Keratinocyte (primary cell): ENCODE measurements around the gene DIP2C. TPM values are rescaled to one million over a fixed set of nuclear protein-coding genes. Genes with fewer than 3 reads are reported as not detected.

Experiments used
- DNase-seq: peaks from one replicate; pipeline ENCODE4 v3.0.0-alpha.2; 2011; ENCODE audit warnings: low read depth, missing footprints, low spot score
- FAIRE-seq: peaks from 2 replicates; lab custom pipeline; 2011; peaks lifted over from hg19 to GRCh38; lab: Jason Lieb, UNC
- H2AFZ ChIP-seq: 2 replicates; pipeline ENCODE4 v1.6.0; 2012; ENCODE audit warnings: low read length, control low read depth, inconsistent platforms; ENCODE audit not compliant: control insufficient read depth
- H3K27ac ChIP-seq: 2 replicates; pipeline ENCODE4 v1.5.1; 2011; ENCODE audit warnings: low read length; ENCODE audit not compliant: control insufficient read depth, insufficient read depth
- H3K27me3 ChIP-seq: 3 replicates; pipeline ENCODE4 v1.6.0; 2011; ENCODE audit warnings: low read length; ENCODE audit not compliant: control insufficient read depth, insufficient read depth; ENCODE audit errors: extremely low read depth
- H3K36me3 ChIP-seq, 2 experiments: 2 replicates in 1 of 2; 3 replicates in 1 of 2; pipeline ENCODE4 v1.5.1; 2011; ENCODE audit warnings: low read length in 2 of 2, mild to moderate bottlenecking in 1 of 2; ENCODE audit not compliant: control insufficient read depth in 2 of 2, insufficient read depth in 2 of 2; ENCODE audit errors: extremely low read depth in 1 of 2
- H3K4me1 ChIP-seq: 3 replicates; pipeline ENCODE4 v1.5.1; 2011; ENCODE audit warnings: low read length; ENCODE audit not compliant: control insufficient read depth, insufficient read depth; ENCODE audit errors: extremely low read depth
- H3K4me2 ChIP-seq: 3 replicates; pipeline ENCODE4 v1.6.0; 2011; ENCODE audit warnings: low read depth, low read length; ENCODE audit not compliant: control insufficient read depth, insufficient read depth; ENCODE audit errors: extremely low read depth
- H3K4me3 ChIP-seq, 3 experiments: fragments of 200-600 bp in 1 of 3; sonication (generic) in 1 of 3; 2 replicates in 2 of 3; 3 replicates in 1 of 3; pipeline ENCODE4 v1.5.1; 2011 to 2016; ENCODE audit warnings: low read length in 3 of 3, mild to moderate bottlenecking in 3 of 3, control low read depth in 2 of 3, inconsistent platforms in 1 of 3, low read depth in 1 of 3, mixed read lengths in 1 of 3, mixed run types in 1 of 3, moderate library complexity in 1 of 3; ENCODE audit not compliant: control insufficient read depth in 2 of 3, insufficient read depth in 2 of 3; ENCODE audit errors: extremely low read depth in 1 of 3
- H3K79me2 ChIP-seq: 2 replicates; pipeline ENCODE4 v1.6.0; 2012; ENCODE audit warnings: low read length; ENCODE audit not compliant: control insufficient read depth, insufficient read depth
- H3K9ac ChIP-seq: 3 replicates; pipeline ENCODE4 v1.6.0; 2011; ENCODE audit warnings: low read length; ENCODE audit not compliant: control insufficient read depth, insufficient read depth; ENCODE audit errors: extremely low read depth
- H3K9me1 ChIP-seq: 3 replicates; pipeline ENCODE4 v1.6.0; 2011; ENCODE audit warnings: low read length; ENCODE audit not compliant: control insufficient read depth, insufficient read depth; ENCODE audit errors: extremely low read depth
- H3K9me3 ChIP-seq: 2 replicates; pipeline ENCODE4 v1.5.1; 2012; ENCODE audit warnings: low read depth, low read length; ENCODE audit not compliant: control insufficient read depth
- H4K20me1 ChIP-seq: 3 replicates; pipeline ENCODE4 v1.6.0; 2011; ENCODE audit warnings: low read length; ENCODE audit not compliant: control insufficient read depth, insufficient read depth; ENCODE audit errors: extremely low read depth
- EZH2 ChIP-seq: IDR thresholded peaks from one replicate; pipeline ENCODE4 v1.6.1; 2012; ENCODE audit warnings: inconsistent platforms, mild to moderate bottlenecking, low read length, moderate library complexity
- dilution Hi-C: fragments of 300-500 bp; cut with MboI; formaldehyde crosslinking; loops from one replicate; pipeline ENCODE4 v1.7.0; 2020; ENCODE audit warnings: low sequenced_read_pairs; ENCODE audit not compliant: extremely low pct_ligation_motif_present
- polyA plus RNA-seq, 5 experiments: library from polyadenylated mRNA; depleted of rRNA in 3 of 5; stranded (reverse) in 3 of 5; stranded (forward) in 1 of 5; unstranded in 1 of 5; fragments of >200 nt; gene quantifications; 1 replicate in 1 of 5; 2 replicates in 3 of 5; 3 replicates in 1 of 5; pipeline versions ENCODE4 v1.2.1 to v1.2.3, GENCODE V29; 2011 to 2012; ENCODE audit warnings: missing spikeins in 2 of 5, low read depth in 1 of 5, low replicate concordance in 1 of 5
- TF ChIP-seq, protein P1 (sequence below), 3 experiments: IDR thresholded peaks in 1 of 3; conservative IDR thresholded peaks in 1 of 3; optimal IDR thresholded peaks in 1 of 3; 2 replicates in 2 of 3; 3 replicates in 1 of 3; pipeline versions ENCODE3 to v1.5.1; 2011; ENCODE audit warnings: low read length in 3 of 3, mild to moderate bottlenecking in 3 of 3, moderate library complexity in 2 of 3, control low read depth in 1 of 3, inconsistent platforms in 1 of 3; ENCODE audit not compliant: insufficient read depth in 2 of 3; ENCODE audit errors: extremely low read depth in 1 of 3

DIP2C gene
- polyA plus RNA-seq, 1 donor (not counting 4 experiments of a cell fraction or from before 2014, with no cell fraction given): 1.3 TPM

DNA sequence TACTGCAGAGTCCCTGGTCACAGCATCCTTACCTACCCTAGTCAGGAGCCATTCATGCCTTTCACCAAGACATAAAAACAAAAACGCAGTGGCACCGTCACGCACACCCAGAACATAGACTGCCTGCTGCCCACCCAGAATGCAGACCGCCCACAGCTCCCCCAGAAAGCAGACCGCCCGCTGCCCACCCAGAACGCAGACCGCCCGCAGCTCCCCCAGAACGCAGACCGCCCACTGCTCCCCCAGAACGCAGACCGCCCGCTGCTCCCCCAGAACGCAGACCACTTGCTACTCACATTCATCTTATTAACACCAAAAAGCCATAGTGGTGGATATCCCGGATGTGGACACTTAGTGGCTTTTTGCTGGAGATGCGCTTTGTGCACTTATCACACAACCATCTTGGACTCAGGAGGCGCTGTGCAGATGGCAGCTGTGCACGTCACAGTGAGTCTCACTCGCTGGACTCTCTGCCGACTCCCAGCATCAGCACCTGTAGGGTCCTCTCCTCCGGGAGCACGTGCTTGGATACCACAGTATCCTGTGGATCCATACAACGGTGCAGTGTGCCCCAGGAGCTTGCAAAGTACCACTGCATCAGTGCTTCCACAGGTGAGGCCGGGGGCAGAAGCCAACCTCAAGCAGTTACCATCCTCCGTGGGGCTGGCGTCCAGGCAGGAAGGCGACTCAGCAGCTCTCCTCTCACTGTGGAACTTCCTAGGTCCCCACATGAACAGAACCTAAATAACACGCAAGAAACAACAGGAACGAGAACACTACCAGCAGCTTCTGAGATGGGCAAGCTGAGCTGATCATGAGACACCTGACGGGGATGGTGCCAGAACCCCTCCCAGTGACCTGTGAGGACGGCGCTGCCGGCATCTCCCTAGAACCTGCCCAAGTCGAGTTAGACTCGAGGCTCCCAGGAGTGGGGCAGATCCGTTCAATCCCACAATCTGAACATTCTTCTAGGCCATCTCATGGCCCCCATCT, 161.0 kb downstream of the DIP2C start:
- H3K4me1 ChIP-seq: no peaks in the 10 kb centered on the region
- dilution Hi-C loops: no loop called here
- no peak overlapping the region for H3K27ac ChIP-seq
- H3K9me1 ChIP-seq: no peaks in the 10 kb centered on the region
- no peak overlapping the region for H2AFZ ChIP-seq
- DNase-seq (no peak), FAIRE-seq (no peak)
- no peaks in the 10 kb centered on the region for H3K9me3 ChIP-seq
- H4K20me1 ChIP-seq: no peaks in the 10 kb centered on the region
- no peak overlapping the region for H3K4me3 ChIP-seq
- no peak overlapping the region for H3K9ac ChIP-seq
- no peaks in the 10 kb centered on the region for H3K36me3 ChIP-seq
- no peak for TF ChIP-seq EZH2
- TF ChIP-seq, protein P1, sequence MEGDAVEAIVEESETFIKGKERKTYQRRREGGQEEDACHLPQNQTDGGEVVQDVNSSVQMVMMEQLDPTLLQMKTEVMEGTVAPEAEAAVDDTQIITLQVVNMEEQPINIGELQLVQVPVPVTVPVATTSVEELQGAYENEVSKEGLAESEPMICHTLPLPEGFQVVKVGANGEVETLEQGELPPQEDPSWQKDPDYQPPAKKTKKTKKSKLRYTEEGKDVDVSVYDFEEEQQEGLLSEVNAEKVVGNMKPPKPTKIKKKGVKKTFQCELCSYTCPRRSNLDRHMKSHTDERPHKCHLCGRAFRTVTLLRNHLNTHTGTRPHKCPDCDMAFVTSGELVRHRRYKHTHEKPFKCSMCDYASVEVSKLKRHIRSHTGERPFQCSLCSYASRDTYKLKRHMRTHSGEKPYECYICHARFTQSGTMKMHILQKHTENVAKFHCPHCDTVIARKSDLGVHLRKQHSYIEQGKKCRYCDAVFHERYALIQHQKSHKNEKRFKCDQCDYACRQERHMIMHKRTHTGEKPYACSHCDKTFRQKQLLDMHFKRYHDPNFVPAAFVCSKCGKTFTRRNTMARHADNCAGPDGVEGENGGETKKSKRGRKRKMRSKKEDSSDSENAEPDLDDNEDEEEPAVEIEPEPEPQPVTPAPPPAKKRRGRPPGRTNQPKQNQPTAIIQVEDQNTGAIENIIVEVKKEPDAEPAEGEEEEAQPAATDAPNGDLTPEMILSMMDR (optimal IDR thresholded peaks at IDR 0.05 in 1 of 3, IDR thresholded peaks at IDR 0.05 in 1 of 3, conservative IDR thresholded peaks at IDR 0.05 in 1 of 3; ENCODE audit: extremely low read depth in 1 of 3, insufficient read depth in 2 of 3, low read length in 3 of 3): no peak
- H3K4me2 ChIP-seq: no peak overlapping the region
- H3K27me3 ChIP-seq: no peaks in the 10 kb centered on the region
- H3K79me2 ChIP-seq: no peaks in the 10 kb centered on the region

DNA sequence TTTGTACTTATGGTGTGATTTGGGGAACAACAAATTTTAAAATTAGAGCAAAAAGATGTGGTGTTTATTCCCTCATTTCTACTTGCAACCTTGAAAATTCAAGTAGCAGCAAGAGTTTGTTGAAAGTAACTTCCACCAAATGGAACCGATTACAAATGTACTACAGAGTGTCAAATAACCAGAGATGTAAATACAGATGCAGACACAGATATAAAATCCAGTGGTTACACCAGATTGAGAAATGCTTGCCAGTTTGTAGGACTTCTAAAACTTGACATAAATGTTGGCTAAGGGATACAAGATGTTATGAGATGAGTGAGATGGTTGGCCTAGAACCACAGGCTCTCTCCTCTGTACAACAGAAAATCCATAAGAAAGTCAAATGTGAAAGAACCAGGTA, 162.1 kb downstream of the DIP2C start:
- Histone ChIP-seq H3K9me3 (no peaks in the 10 kb centered on the region), H4K20me1 (no peaks in the 10 kb centered on the region), H3K27me3 (no peaks in the 10 kb centered on the region), H3K4me2 (no peak overlapping the region), H3K4me3 (no peak overlapping the region), H3K36me3 (no peaks in the 10 kb centered on the region), H3K9me1 (no peaks in the 10 kb centered on the region), H3K27ac (no peak overlapping the region), H3K9ac (no peak overlapping the region), H3K4me1 (no peaks in the 10 kb centered on the region), H3K79me2 (no peaks in the 10 kb centered on the region), H2AFZ (no peak overlapping the region)
- FAIRE-seq (no peak), DNase-seq (no peak)
- TF ChIP-seq EZH2: no peak
- TF ChIP-seq, protein P1 (optimal IDR thresholded peaks at IDR 0.05 in 1 of 3, IDR thresholded peaks at IDR 0.05 in 1 of 3, conservative IDR thresholded peaks at IDR 0.05 in 1 of 3; ENCODE audit: extremely low read depth in 1 of 3, insufficient read depth in 2 of 3, low read length in 3 of 3): no peak
- dilution Hi-C loops: no loop called here
